HepG2 (cell line): ENCODE measurements around the gene SH3GLB2. TPM values are rescaled to one million over a fixed set of nuclear protein-coding genes. Genes with fewer than 3 reads are reported as not detected.

Source experiments
- ATM ChIP-seq: fragments of 450-650 bp; IDR thresholded peaks from 2 replicates; pipeline ENCODE4 v1.7.1; 2017; ENCODE audit warnings: mild to moderate bottlenecking, borderline replicate concordance
- DPF2 ChIP-seq: sonication (generic); formaldehyde crosslinking; IDR thresholded peaks from 2 replicates; pipeline ENCODE4 v1.4.0; 2020; ENCODE audit warnings: mild to moderate bottlenecking, low read depth, missing genetic modification reagents, borderline replicate concordance
- HHEX ChIP-seq: IDR thresholded peaks from 2 replicates; pipeline ENCODE4 v1.6.1; 2016; ENCODE audit warnings: control low read depth
- NCOR1 ChIP-seq: fragments of 200-600 bp; sonication (generic); IDR thresholded peaks from 2 replicates; pipeline ENCODE4 v1.7.0; 2017; ENCODE audit warnings: antibody characterized with exemption, low read length, borderline replicate concordance
- NR2F2 ChIP-seq: IDR thresholded peaks from 2 replicates; pipeline ENCODE4 v1.6.1; 2012; ENCODE audit warnings: low read depth, inconsistent platforms, borderline replicate concordance
- RCOR2 ChIP-seq: IDR thresholded peaks from 2 replicates; pipeline ENCODE4 v1.6.1; 2016; ENCODE audit warnings: missing biosample characterization, missing genetic modification reagents
- SP4 ChIP-seq: sonication (generic); formaldehyde crosslinking; IDR thresholded peaks from 2 replicates; pipeline ENCODE4 v1.8.1; 2023; ENCODE audit warnings: mild to moderate bottlenecking, missing genetic modification reagents
- TARDBP ChIP-seq: sonication (generic); formaldehyde crosslinking; IDR thresholded peaks from 2 replicates; pipeline ENCODE4 v1.8.0; 2022; ENCODE audit warnings: mild to moderate bottlenecking, missing genetic modification reagents
- ZBTB8A ChIP-seq: sonication (generic); formaldehyde crosslinking; IDR thresholded peaks from 2 replicates; pipeline ENCODE4 v1.4.0; 2020; ENCODE audit warnings: mild to moderate bottlenecking, low read depth, missing genetic modification reagents, borderline replicate concordance
- ZNF335 ChIP-seq: sonication (generic); formaldehyde crosslinking; IDR thresholded peaks from 2 replicates; pipeline ENCODE4 v1.4.0; 2020; ENCODE audit warnings: missing genetic modification reagents
- ZNF451 ChIP-seq: sonication (generic); formaldehyde crosslinking; IDR thresholded peaks from 2 replicates; pipeline ENCODE4 v1.5.0; 2020; ENCODE audit warnings: mild to moderate bottlenecking, missing genetic modification reagents
- ZNF607 ChIP-seq: sonication (generic); formaldehyde crosslinking; IDR thresholded peaks from 2 replicates; pipeline ENCODE4 v1.5.1; 2020; ENCODE audit warnings: missing genetic modification reagents, mild to moderate bottlenecking, borderline replicate concordance
- polyA plus RNA-seq, 8 experiments: library from polyadenylated mRNA; depleted of rRNA in 3 of 8; stranded (reverse) in 7 of 8; unstranded in 1 of 8; fragments of >200 nt; fragmentation: Illumina TruSeq in 4 of 8; extraction: Trizol in 4 of 8; gene quantifications; 2 replicates each; pipeline versions ENCODE4 v1.2.1 to v1.2.3, GENCODE V29; 2011 to 2016; ENCODE audit warnings: low read depth in 4 of 8, missing spikeins in 1 of 8, mixed read lengths in 1 of 8; ENCODE audit not compliant: insufficient read depth in 1 of 8
- total RNA-seq, 5 experiments: library from RNA; depleted of rRNA; stranded (reverse); fragments of >200 nt; fragmentation: Illumina TruSeq; extraction: Trizol; gene quantifications; 2 replicates each; pipeline ENCODE4 v1.2.3, GENCODE V29; 2016; ENCODE audit warnings: low read depth in 1 of 5
- TF ChIP-seq, protein P1 (sequence below): sonication (generic); formaldehyde crosslinking; IDR thresholded peaks from 2 replicates; pipeline ENCODE4 v1.4.0; 2020; ENCODE audit warnings: missing genetic modification reagents, mild to moderate bottlenecking, borderline replicate concordance
- TF ChIP-seq, protein P2 (sequence below): sonication (generic); formaldehyde crosslinking; conservative IDR thresholded peaks from 2 replicates; pipeline ENCODE4 v1.4.0; 2020; ENCODE audit warnings: mild to moderate bottlenecking, missing genetic modification reagents, moderate library complexity
- TF ChIP-seq, protein P3 (sequence below): sonication (generic); formaldehyde crosslinking; IDR thresholded peaks from 2 replicates; pipeline ENCODE4 v1.5.1; 2020; ENCODE audit warnings: missing genetic modification reagents, mild to moderate bottlenecking, borderline replicate concordance
- TF ChIP-seq, protein P4 (sequence below): IDR thresholded peaks from 2 replicates; pipeline ENCODE4 v1.6.1; 2016; ENCODE audit warnings: missing genetic modification reagents, missing compliant biosample characterization
- TF ChIP-seq, protein P5 (sequence below): sonication (generic); formaldehyde crosslinking; conservative IDR thresholded peaks from 2 replicates; pipeline ENCODE4 v1.8.0; 2022; ENCODE audit warnings: mild to moderate bottlenecking, moderate library complexity, missing genetic modification reagents

The SH3GLB2 gene
- total and polyA plus RNA-seq, 2 of the 13 experiments (the other 11 are each of a cell fraction or from before 2014, with no cell fraction given) = 24.0 to 40.6 TPM

DNA sequence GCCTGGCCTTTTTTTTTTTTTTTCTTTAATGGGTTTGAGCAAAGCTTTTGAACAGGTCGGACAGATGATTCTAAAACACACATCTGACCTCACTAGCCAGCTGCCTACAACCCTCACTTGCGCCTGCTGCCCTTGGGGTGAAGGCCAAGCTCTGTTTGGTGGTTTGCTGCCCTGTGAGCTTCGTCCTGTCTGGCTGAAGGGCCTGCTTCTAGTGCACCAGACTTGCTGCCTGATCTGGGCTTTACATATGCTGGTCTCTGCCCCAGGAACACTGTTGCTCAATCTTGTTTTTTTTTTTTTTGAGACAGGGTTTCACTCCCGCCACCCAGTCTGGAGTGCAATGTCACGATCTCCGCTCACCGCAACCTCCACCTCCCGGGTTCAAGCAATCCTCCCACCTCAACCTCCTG lies 36.4 kb upstream of the SH3GLB2 start (continued):
- TF ChIP-seq HHEX (CRISPR knock-in tag) = no peak
- TF ChIP-seq ATM = no peak
- peak; percentile 80; the same call in 1 of the 2 replicates for TF ChIP-seq DPF2
- peak; percentile 65 for TF ChIP-seq RCOR2 (CRISPR knock-in tag)
- TF ChIP-seq, protein P1, sequence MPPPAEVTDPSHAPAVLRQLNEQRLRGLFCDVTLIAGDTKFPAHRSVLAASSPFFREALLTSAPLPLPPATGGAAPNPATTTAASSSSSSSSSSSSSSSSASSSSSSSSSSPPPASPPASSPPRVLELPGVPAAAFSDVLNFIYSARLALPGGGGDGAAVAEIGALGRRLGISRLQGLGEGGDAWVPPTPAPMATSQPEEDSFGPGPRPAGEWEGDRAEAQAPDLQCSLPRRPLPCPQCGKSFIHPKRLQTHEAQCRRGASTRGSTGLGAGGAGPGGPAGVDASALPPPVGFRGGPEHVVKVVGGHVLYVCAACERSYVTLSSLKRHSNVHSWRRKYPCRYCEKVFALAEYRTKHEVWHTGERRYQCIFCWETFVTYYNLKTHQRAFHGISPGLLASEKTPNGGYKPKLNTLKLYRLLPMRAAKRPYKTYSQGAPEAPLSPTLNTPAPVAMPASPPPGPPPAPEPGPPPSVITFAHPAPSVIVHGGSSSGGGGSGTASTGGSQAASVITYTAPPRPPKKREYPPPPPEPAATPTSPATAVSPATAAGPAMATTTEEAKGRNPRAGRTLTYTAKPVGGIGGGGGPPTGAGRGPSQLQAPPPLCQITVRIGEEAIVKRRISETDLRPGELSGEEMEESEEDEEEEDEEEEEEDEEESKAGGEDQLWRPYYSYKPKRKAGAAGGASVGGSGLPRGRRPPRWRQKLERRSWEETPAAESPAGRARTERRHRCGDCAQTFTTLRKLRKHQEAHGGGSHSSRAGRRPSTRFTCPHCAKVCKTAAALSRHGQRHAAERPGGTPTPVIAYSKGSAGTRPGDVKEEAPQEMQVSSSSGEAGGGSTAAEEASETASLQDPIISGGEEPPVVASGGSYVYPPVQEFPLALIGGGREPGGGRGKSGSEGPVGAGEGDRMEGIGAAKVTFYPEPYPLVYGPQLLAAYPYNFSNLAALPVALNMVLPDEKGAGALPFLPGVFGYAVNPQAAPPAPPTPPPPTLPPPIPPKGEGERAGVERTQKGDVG (CRISPR knock-in tag) = 0 out of 2 replicates have a peak, but pooled peaks have one; percentile 45
- TF ChIP-seq SP4 (CRISPR knock-in tag) = peak; percentile 76
- TF ChIP-seq ZBTB8A = no peak
- peak; percentile 80 for TF ChIP-seq NR2F2
- no peak for TF ChIP-seq TARDBP
- TF ChIP-seq, protein P2, sequence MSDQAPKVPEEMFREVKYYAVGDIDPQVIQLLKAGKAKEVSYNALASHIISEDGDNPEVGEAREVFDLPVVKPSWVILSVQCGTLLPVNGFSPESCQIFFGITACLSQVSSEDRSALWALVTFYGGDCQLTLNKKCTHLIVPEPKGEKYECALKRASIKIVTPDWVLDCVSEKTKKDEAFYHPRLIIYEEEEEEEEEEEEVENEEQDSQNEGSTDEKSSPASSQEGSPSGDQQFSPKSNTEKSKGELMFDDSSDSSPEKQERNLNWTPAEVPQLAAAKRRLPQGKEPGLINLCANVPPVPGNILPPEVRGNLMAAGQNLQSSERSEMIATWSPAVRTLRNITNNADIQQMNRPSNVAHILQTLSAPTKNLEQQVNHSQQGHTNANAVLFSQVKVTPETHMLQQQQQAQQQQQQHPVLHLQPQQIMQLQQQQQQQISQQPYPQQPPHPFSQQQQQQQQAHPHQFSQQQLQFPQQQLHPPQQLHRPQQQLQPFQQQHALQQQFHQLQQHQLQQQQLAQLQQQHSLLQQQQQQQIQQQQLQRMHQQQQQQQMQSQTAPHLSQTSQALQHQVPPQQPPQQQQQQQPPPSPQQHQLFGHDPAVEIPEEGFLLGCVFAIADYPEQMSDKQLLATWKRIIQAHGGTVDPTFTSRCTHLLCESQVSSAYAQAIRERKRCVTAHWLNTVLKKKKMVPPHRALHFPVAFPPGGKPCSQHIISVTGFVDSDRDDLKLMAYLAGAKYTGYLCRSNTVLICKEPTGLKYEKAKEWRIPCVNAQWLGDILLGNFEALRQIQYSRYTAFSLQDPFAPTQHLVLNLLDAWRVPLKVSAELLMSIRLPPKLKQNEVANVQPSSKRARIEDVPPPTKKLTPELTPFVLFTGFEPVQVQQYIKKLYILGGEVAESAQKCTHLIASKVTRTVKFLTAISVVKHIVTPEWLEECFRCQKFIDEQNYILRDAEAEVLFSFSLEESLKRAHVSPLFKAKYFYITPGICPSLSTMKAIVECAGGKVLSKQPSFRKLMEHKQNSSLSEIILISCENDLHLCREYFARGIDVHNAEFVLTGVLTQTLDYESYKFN (CRISPR knock-in tag) = peak; percentile 91
- TF ChIP-seq, protein P3, sequence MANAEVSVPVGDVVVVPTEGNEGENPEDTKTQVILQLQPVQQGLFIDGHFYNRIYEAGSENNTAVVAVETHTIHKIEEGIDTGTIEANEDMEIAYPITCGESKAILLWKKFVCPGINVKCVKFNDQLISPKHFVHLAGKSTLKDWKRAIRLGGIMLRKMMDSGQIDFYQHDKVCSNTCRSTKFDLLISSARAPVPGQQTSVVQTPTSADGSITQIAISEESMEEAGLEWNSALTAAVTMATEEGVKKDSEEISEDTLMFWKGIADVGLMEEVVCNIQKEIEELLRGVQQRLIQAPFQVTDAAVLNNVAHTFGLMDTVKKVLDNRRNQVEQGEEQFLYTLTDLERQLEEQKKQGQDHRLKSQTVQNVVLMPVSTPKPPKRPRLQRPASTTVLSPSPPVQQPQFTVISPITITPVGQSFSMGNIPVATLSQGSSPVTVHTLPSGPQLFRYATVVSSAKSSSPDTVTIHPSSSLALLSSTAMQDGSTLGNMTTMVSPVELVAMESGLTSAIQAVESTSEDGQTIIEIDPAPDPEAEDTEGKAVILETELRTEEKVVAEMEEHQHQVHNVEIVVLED (CRISPR knock-in tag) = peak; percentile 56; the same call in 1 of the 2 replicates
- TF ChIP-seq NCOR1 = peak; percentile 90; the same call in 1 of the 2 replicates
- TF ChIP-seq, protein P4, sequence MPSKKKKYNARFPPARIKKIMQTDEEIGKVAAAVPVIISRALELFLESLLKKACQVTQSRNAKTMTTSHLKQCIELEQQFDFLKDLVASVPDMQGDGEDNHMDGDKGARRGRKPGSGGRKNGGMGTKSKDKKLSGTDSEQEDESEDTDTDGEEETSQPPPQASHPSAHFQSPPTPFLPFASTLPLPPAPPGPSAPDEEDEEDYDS (CRISPR knock-in tag) = peak; percentile 28; the same call in 1 of the 2 replicates
- peak; percentile 54; the same call in 1 of the 2 replicates for TF ChIP-seq ZNF607
- TF ChIP-seq ZNF451 (CRISPR knock-in tag) = peak; percentile 74; the same call in 1 of the 2 replicates
- TF ChIP-seq, protein P5, sequence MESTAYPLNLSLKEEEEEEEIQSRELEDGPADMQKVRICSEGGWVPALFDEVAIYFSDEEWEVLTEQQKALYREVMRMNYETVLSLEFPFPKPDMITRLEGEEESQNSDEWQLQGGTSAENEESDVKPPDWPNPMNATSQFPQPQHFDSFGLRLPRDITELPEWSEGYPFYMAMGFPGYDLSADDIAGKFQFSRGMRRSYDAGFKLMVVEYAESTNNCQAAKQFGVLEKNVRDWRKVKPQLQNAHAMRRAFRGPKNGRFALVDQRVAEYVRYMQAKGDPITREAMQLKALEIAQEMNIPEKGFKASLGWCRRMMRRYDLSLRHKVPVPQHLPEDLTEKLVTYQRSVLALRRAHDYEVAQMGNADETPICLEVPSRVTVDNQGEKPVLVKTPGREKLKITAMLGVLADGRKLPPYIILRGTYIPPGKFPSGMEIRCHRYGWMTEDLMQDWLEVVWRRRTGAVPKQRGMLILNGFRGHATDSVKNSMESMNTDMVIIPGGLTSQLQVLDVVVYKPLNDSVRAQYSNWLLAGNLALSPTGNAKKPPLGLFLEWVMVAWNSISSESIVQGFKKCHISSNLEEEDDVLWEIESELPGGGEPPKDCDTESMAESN (CRISPR knock-in tag) = no peak; the same call in 1 of the 2 replicates
- peak; percentile 48; the same call in 1 of the 2 replicates for TF ChIP-seq ZNF335 (CRISPR knock-in tag)
